ENCODE data around the gene FRMD4B. TPM values are rescaled to one million over a fixed set of nuclear protein-coding genes. Genes with fewer than 3 reads are reported as not detected.
"Not testable (repeated sequence)": the region's sequence is repeated elsewhere in the genome, so short reads cannot be mapped to it uniquely, and the experiment has no call there.

Gene FRMD4B
- total RNA-seq, 2 donors from 2014 or later: 2.1 to 2.2 TPM

GRCh38 chr3:69266585-69266984, 119.3 kb downstream of the FRMD4B start:
- Mint-ChIP-seq H3K4me3 (no peak overlapping the region), H3K9me3 (no peaks in the 10 kb centered on the region), H3K27me3 (ENCODE audit: insufficient read depth) (no peaks in the 10 kb centered on the region), H3K4me1 (no peaks in the 10 kb centered on the region), H3K27ac (no peak overlapping the region), H3K36me3 (ENCODE audit: low read depth) (no peaks in the 10 kb centered on the region)
- WGBS, 2 experiments (ENCODE audit: insufficient coverage in 1 of 2, insufficient read length in 1 of 2): 90 to 94% methylated on average over 2 of the region's 2 CpGs
- DNase-seq: no peak
- Histone ChIP-seq H3K9me3 (ENCODE audit: control insufficient read depth, low read length) (no peaks in the 10 kb centered on the region), H3K9ac (ENCODE audit: extremely low read depth, low read length, poor library complexity, severe bottlenecking) (no peak overlapping the region), H3K4me1 (ENCODE audit: control insufficient read depth, insufficient read depth, low read length) (no peaks in the 10 kb centered on the region), H3K36me3 (ENCODE audit: control insufficient read depth, insufficient read depth, low read length) (no peaks in the 10 kb centered on the region), H3K27ac (ENCODE audit: low read depth, low read length) (no peak overlapping the region), H3K4me3 (ENCODE audit: low read length) (no peak overlapping the region), H3K27me3 (ENCODE audit: control insufficient read depth, insufficient read depth, low read length, poor library complexity, severe bottlenecking) (no peaks in the 10 kb centered on the region)
- TF ChIP-seq, protein P1, sequence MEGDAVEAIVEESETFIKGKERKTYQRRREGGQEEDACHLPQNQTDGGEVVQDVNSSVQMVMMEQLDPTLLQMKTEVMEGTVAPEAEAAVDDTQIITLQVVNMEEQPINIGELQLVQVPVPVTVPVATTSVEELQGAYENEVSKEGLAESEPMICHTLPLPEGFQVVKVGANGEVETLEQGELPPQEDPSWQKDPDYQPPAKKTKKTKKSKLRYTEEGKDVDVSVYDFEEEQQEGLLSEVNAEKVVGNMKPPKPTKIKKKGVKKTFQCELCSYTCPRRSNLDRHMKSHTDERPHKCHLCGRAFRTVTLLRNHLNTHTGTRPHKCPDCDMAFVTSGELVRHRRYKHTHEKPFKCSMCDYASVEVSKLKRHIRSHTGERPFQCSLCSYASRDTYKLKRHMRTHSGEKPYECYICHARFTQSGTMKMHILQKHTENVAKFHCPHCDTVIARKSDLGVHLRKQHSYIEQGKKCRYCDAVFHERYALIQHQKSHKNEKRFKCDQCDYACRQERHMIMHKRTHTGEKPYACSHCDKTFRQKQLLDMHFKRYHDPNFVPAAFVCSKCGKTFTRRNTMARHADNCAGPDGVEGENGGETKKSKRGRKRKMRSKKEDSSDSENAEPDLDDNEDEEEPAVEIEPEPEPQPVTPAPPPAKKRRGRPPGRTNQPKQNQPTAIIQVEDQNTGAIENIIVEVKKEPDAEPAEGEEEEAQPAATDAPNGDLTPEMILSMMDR (conservative IDR thresholded peaks at IDR 0.05): no peak

GRCh38 chr3:69266071-69266470, 119.8 kb downstream of the FRMD4B start:
- not testable (repeated sequence) for H3K9me3 Mint-ChIP-seq; H3K4me3 Mint-ChIP-seq; H3K4me3 ChIP-seq (ENCODE audit: low read length); H3K9ac ChIP-seq (ENCODE audit: extremely low read depth, low read length, poor library complexity, severe bottlenecking); H3K27me3 Mint-ChIP-seq (ENCODE audit: insufficient read depth); H3K9me3 ChIP-seq (ENCODE audit: control insufficient read depth, low read length); H3K36me3 Mint-ChIP-seq (ENCODE audit: low read depth); H3K27ac ChIP-seq (ENCODE audit: low read depth, low read length); DNase-seq; H3K36me3 ChIP-seq (ENCODE audit: control insufficient read depth, insufficient read depth, low read length); H3K27ac Mint-ChIP-seq; H3K27me3 ChIP-seq (ENCODE audit: control insufficient read depth, insufficient read depth, low read length, poor library complexity, severe bottlenecking); H3K4me1 Mint-ChIP-seq; H3K4me1 ChIP-seq (ENCODE audit: control insufficient read depth, insufficient read depth, low read length)
- WGBS, 2 experiments (ENCODE audit: insufficient coverage in 1 of 2, insufficient read length in 1 of 2): 80 to 94% methylated on average over 1 to 2 of the region's 2 CpGs

GRCh38 chr3:69260843-69261405, 125.0 kb downstream of the FRMD4B start:
- H3K36me3 ChIP-seq (ENCODE audit: control insufficient read depth, insufficient read depth, low read length); H3K4me3 Mint-ChIP-seq; H3K9me3 ChIP-seq (ENCODE audit: control insufficient read depth, low read length); H3K36me3 Mint-ChIP-seq (ENCODE audit: low read depth); H3K27ac Mint-ChIP-seq; DNase-seq; H3K27me3 Mint-ChIP-seq (ENCODE audit: insufficient read depth); H3K9ac ChIP-seq (ENCODE audit: extremely low read depth, low read length, poor library complexity, severe bottlenecking); H3K4me1 ChIP-seq (ENCODE audit: control insufficient read depth, insufficient read depth, low read length); H3K4me1 Mint-ChIP-seq; H3K27me3 ChIP-seq (ENCODE audit: control insufficient read depth, insufficient read depth, low read length, poor library complexity, severe bottlenecking); H3K4me3 ChIP-seq (ENCODE audit: low read length); H3K27ac ChIP-seq (ENCODE audit: low read depth, low read length): not testable (repeated sequence)
- peaks cover 15% of the 10 kb centered on the region for H3K9me3 Mint-ChIP-seq
- WGBS, 2 experiments (ENCODE audit: insufficient coverage in 1 of 2, insufficient read length in 1 of 2): 91 to 95% methylated on average over 7 of the region's 7 CpGs

GRCh38 chr3:69260216-69260787, 125.6 kb downstream of the FRMD4B start:
- TF ChIP-seq, protein P1 (conservative IDR thresholded peaks at IDR 0.05): no peak
- no peaks in the 10 kb centered on the region for H3K4me1 ChIP-seq (ENCODE audit: control insufficient read depth, insufficient read depth, low read length)
- H3K36me3 ChIP-seq (ENCODE audit: control insufficient read depth, insufficient read depth, low read length): no peaks in the 10 kb centered on the region
- no peak overlapping the region for H3K9ac ChIP-seq (ENCODE audit: extremely low read depth, low read length, poor library complexity, severe bottlenecking)
- Mint-ChIP-seq H3K36me3 (ENCODE audit: low read depth) (no peaks in the 10 kb centered on the region), H3K4me3 (no peak overlapping the region), H3K27me3 (ENCODE audit: insufficient read depth) (no peaks in the 10 kb centered on the region), H3K27ac (no peak overlapping the region), H3K4me1 (no peaks in the 10 kb centered on the region), H3K9me3 (peaks cover 15% of the 10 kb centered on the region)
- WGBS, 2 experiments (ENCODE audit: insufficient coverage in 1 of 2, insufficient read length in 1 of 2): 93 to 96% methylated on average over 14 to 35 of the region's 35 CpGs
- H3K9me3 ChIP-seq (ENCODE audit: control insufficient read depth, low read length): peaks cover 6% of the 10 kb centered on the region
- no peak overlapping the region for H3K27ac ChIP-seq (ENCODE audit: low read depth, low read length)
- no peak for DNase-seq
- no peak overlapping the region for H3K4me3 ChIP-seq (ENCODE audit: low read length)
- H3K27me3 ChIP-seq (ENCODE audit: control insufficient read depth, insufficient read depth, low read length, poor library complexity, severe bottlenecking): no peaks in the 10 kb centered on the region

Measured in endodermal cell (in vitro differentiated cells).